Endothelial cell of umbilical vein (primary cell): Measurements from ENCODE around the gene HAVCR2. TPM values are rescaled to one million over a fixed set of nuclear protein-coding genes. Genes with fewer than 3 reads are reported as not detected.

ENCODE experiments used
- BruUV-seq: library from RNA; stranded (reverse); fragments of 400-500 nt; replicated peaks from 2 replicates; lab custom pipeline; 2021; lab: Mats Ljungman, UMichigan
- CTCF ChIA-PET: fragments of 300-600, 350-600 bp; sonication (Branson Sonifier 250); formaldehyde crosslinking; loops from one replicate; lab custom pipeline; 2021; ENCODE audit warnings: antibody characterized with exemption, inconsistent platforms; lab: Charles Lee
- POLR2A ChIA-PET: fragments of 300-600, 350-600 bp; sonication (Branson Sonifier 250); formaldehyde crosslinking; loops from one replicate; lab custom pipeline; 2021; ENCODE audit warnings: antibody characterized with exemption, inconsistent platforms; lab: Charles Lee
- DNase-seq: peaks from one replicate; pipeline ENCODE4 v3.0.0-alpha.2; 2011; ENCODE audit warnings: low read depth, low spot score
- FAIRE-seq: peaks from 2 replicates; lab custom pipeline; 2011; peaks lifted over from hg19 to GRCh38; lab: Jason Lieb, UNC
- H2AFZ ChIP-seq: 2 replicates; pipeline ENCODE4 v1.6.0; 2012; ENCODE audit warnings: low read depth, low read length, control low read depth, inconsistent platforms
- H3K27ac ChIP-seq: 2 replicates; pipeline ENCODE4 v1.5.1; 2011; ENCODE audit warnings: low read depth, mild to moderate bottlenecking, control low read depth, low read length, moderate library complexity; ENCODE audit not compliant: insufficient read depth
- H3K27me3 ChIP-seq, 2 experiments: 2 replicates each; pipeline versions ENCODE4 v1.6.0 to v1.6.1; 2011; ENCODE audit warnings: low read length in 2 of 2, mixed read lengths in 1 of 2; ENCODE audit not compliant: control insufficient read depth in 2 of 2, insufficient read depth in 2 of 2
- H3K36me3 ChIP-seq, 2 experiments: 2 replicates in 1 of 2; 3 replicates in 1 of 2; pipeline ENCODE4 v1.5.1; 2011; ENCODE audit warnings: low read length in 2 of 2, mild to moderate bottlenecking in 1 of 2, moderate library complexity in 1 of 2; ENCODE audit not compliant: control insufficient read depth in 2 of 2, insufficient read depth in 2 of 2; ENCODE audit errors: extremely low read depth in 1 of 2
- H3K4me1 ChIP-seq: 3 replicates; pipeline ENCODE4 v1.5.1; 2011; ENCODE audit warnings: mild to moderate bottlenecking, low read length; ENCODE audit not compliant: control insufficient read depth, insufficient read depth; ENCODE audit errors: extremely low read depth
- H3K4me2 ChIP-seq: 2 replicates; pipeline ENCODE4 v1.6.1; 2011; ENCODE audit warnings: low read length, control low read depth, mixed read lengths; ENCODE audit not compliant: insufficient read depth
- H3K4me3 ChIP-seq, 3 experiments: fragments of 200-600 bp in 1 of 3; sonication (generic), shearing (Covaris generic) in 1 of 3; replicated peaks in 1 of 3; 2 replicates each; pipeline ENCODE4 v1.5.1; 2011 to 2016; ENCODE audit warnings: control low read depth in 3 of 3, low read length in 3 of 3, mild to moderate bottlenecking in 2 of 3, inconsistent platforms in 1 of 3, low read depth in 1 of 3, moderate library complexity in 1 of 3; ENCODE audit not compliant: insufficient read depth in 1 of 3
- H3K79me2 ChIP-seq: 2 replicates; pipeline ENCODE4 v1.6.0; 2012; ENCODE audit warnings: low read length, inconsistent platforms; ENCODE audit not compliant: control insufficient read depth, insufficient read depth
- H3K9ac ChIP-seq: replicated peaks from 2 replicates; pipeline ENCODE3; 2011; ENCODE audit warnings: low read length, control low read depth; ENCODE audit not compliant: insufficient read depth; ENCODE audit errors: extremely low read depth
- H3K9me1 ChIP-seq: replicated peaks from 3 replicates; pipeline ENCODE4 v1.6.0; 2011; ENCODE audit warnings: mild to moderate bottlenecking, low read length; ENCODE audit not compliant: control insufficient read depth, insufficient read depth; ENCODE audit errors: extremely low read depth
- H3K9me3 ChIP-seq: replicated peaks from 2 replicates; pipeline ENCODE4 v1.5.1; 2012; ENCODE audit warnings: low read length, inconsistent platforms; ENCODE audit not compliant: control insufficient read depth, insufficient read depth
- H4K20me1 ChIP-seq: replicated peaks from 2 replicates; pipeline ENCODE3; 2011; ENCODE audit warnings: mild to moderate bottlenecking, low read length; ENCODE audit not compliant: control insufficient read depth, insufficient read depth; ENCODE audit errors: extremely low read depth
- EZH2 ChIP-seq: IDR thresholded peaks from 2 replicates; pipeline ENCODE4 v1.6.1; 2012; ENCODE audit warnings: borderline replicate concordance, low read depth, mild to moderate bottlenecking, moderate library complexity, low read length, inconsistent platforms; ENCODE audit not compliant: severe bottlenecking
- FOS ChIP-seq: IDR thresholded peaks from 2 replicates; pipeline ENCODE4 v1.6.1; 2011; ENCODE audit warnings: mild to moderate bottlenecking, low read length, moderate library complexity, borderline replicate concordance; ENCODE audit not compliant: insufficient read depth
- GATA2 ChIP-seq: IDR thresholded peaks from 2 replicates; pipeline ENCODE4 v1.7.0; 2011; ENCODE audit warnings: low read depth, mild to moderate bottlenecking, moderate library complexity, mixed read lengths, low read length; ENCODE audit not compliant: insufficient read length, insufficient read depth
- JUN ChIP-seq: IDR thresholded peaks from 2 replicates; pipeline ENCODE4 v1.6.1; 2011; ENCODE audit warnings: borderline replicate concordance, low read depth; ENCODE audit not compliant: insufficient read length, insufficient read depth
- MYC ChIP-seq: IDR thresholded peaks from one replicate; pipeline ENCODE4 v1.6.1; 2011; ENCODE audit warnings: mild to moderate bottlenecking, low read depth, low read length
- POLR2A ChIP-seq: IDR thresholded peaks from 2 replicates; pipeline ENCODE4 v1.6.1; 2012; ENCODE audit warnings: low read depth, mild to moderate bottlenecking, control low read depth, low read length
- POLR2AphosphoS5 ChIP-seq: IDR thresholded peaks from 2 replicates; pipeline ENCODE4 v1.6.1; 2012; ENCODE audit warnings: low read depth, mild to moderate bottlenecking, control low read depth, low read length, moderate library complexity; ENCODE audit not compliant: insufficient read depth
- dilution Hi-C: fragments of 300-500 bp; cut with MboI; formaldehyde crosslinking; loops from one replicate; pipeline ENCODE4 v1.15.0; 2019; ENCODE audit warnings: low sequenced_read_pairs; ENCODE audit not compliant: extremely low pct_ligation_motif_present
- intact Hi-C: fragments of 100-400 bp; cut with micrococcal nuclease; formaldehyde crosslinking; loops from one replicate; pipeline ENCODE4 v1.10.0; 2022
- polyA plus RNA-seq, 4 experiments: library from polyadenylated mRNA; depleted of rRNA in 3 of 4; stranded (reverse) in 3 of 4; unstranded in 1 of 4; fragments of >200 nt; gene quantifications; 2 replicates each; pipeline versions ENCODE4 v1.2.1 to v1.2.3, GENCODE V29; 2011 to 2012; ENCODE audit warnings: missing spikeins in 1 of 4
- total RNA-seq: library from RNA; stranded (reverse); gene quantifications from 2 replicates; pipeline ENCODE4 v1.2.3, GENCODE V29; 2021
- TF ChIP-seq, protein P1 (sequence below): IDR thresholded peaks from 2 replicates; pipeline ENCODE4 v1.6.1; 2011; ENCODE audit not compliant: insufficient read depth, insufficient read length
- TF ChIP-seq, protein P2 (sequence below), 2 donors: IDR thresholded peaks; 1 replicate in 1 of 2; 2 replicates in 1 of 2; pipeline ENCODE4 v1.5.1; 2011; ENCODE audit warnings: low read length in 2 of 2, mild to moderate bottlenecking in 2 of 2, moderate library complexity in 2 of 2, control low read depth in 1 of 2, inconsistent platforms in 1 of 2, low read depth in 1 of 2; ENCODE audit not compliant: insufficient read depth in 1 of 2; ENCODE audit errors: extremely low read depth in 1 of 2

Gene HAVCR2
- total and polyA plus RNA-seq, 2 donors (not counting 3 experiments of a cell fraction or from before 2014, with no cell fraction given) = not detected

DNA sequence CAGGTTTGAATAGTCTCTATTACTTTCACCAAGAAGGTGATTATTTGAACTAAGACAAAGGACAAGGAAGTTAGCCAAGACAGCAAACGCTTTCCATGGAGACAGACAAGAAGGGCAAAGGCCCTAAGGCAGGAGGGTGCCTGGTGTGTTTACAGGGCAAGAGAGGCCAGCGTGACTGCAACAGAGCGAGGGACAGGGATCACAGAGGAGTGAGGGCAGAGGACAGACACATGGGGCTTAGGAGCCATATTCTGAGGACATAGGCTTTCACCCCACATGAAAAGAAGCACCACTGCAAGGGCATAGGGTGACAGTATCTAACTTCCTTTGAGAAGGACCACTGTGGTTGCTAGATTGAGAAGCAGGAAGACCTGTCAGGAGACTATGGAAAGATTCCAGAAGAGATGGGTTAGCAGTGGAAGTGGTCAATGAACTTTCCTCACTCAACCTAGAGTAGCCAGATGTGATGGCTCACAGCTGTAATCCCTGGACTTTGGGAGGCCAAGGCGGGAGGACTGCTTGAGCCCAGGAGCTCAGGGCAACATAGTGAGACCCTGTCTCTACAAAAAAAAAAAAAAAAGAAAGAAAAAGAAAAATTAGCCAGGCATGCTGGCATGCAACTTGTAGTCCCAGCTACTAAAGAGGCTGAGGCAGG, 44.9 kb downstream of the HAVCR2 start:
- Histone ChIP-seq H3K9me3 (no peaks in the 10 kb centered on the region), H3K4me1 (no peaks in the 10 kb centered on the region), H3K36me3 (no peaks in the 10 kb centered on the region), H3K9ac (no peak overlapping the region), H3K4me2 (no peak overlapping the region), H4K20me1 (no peaks in the 10 kb centered on the region), H3K4me3 (no peak overlapping the region), H2AFZ (no peak overlapping the region), H3K79me2 (no peaks in the 10 kb centered on the region), H3K27ac (no peak overlapping the region), H3K27me3 (no peaks in the 10 kb centered on the region), H3K9me1 (no peaks in the 10 kb centered on the region)
- DNase-seq (no peak), FAIRE-seq (no peak)
- intact Hi-C loops (no loop called here), dilution Hi-C loops (no loop called here)
- ChIA-PET CTCF (no interaction called here), POLR2A (no interaction called here)
- TF ChIP-seq POLR2A (no peak), GATA2 (no peak), JUN (no peak), POLR2AphosphoS5 (no peak), MYC (no peak), EZH2 (no peak), FOS (no peak)
- TF ChIP-seq, protein P1, sequence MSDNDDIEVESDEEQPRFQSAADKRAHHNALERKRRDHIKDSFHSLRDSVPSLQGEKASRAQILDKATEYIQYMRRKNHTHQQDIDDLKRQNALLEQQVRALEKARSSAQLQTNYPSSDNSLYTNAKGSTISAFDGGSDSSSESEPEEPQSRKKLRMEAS = no peak
- TF ChIP-seq, protein P2, sequence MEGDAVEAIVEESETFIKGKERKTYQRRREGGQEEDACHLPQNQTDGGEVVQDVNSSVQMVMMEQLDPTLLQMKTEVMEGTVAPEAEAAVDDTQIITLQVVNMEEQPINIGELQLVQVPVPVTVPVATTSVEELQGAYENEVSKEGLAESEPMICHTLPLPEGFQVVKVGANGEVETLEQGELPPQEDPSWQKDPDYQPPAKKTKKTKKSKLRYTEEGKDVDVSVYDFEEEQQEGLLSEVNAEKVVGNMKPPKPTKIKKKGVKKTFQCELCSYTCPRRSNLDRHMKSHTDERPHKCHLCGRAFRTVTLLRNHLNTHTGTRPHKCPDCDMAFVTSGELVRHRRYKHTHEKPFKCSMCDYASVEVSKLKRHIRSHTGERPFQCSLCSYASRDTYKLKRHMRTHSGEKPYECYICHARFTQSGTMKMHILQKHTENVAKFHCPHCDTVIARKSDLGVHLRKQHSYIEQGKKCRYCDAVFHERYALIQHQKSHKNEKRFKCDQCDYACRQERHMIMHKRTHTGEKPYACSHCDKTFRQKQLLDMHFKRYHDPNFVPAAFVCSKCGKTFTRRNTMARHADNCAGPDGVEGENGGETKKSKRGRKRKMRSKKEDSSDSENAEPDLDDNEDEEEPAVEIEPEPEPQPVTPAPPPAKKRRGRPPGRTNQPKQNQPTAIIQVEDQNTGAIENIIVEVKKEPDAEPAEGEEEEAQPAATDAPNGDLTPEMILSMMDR (IDR thresholded peaks at IDR 0.05; ENCODE audit: extremely low read depth in 1 of 2, insufficient read depth in 1 of 2, low read depth in 1 of 2, low read length in 2 of 2) = no peak
- no TSS peak for BruUV-seq
